ENCODE measurements around the gene TNIP3. TPM values are rescaled to one million over a fixed set of nuclear protein-coding genes. Genes with fewer than 3 reads are reported as not detected.

TNIP3 gene
- total RNA-seq, 1 experiment from 2014 or later: not detected

DNA sequence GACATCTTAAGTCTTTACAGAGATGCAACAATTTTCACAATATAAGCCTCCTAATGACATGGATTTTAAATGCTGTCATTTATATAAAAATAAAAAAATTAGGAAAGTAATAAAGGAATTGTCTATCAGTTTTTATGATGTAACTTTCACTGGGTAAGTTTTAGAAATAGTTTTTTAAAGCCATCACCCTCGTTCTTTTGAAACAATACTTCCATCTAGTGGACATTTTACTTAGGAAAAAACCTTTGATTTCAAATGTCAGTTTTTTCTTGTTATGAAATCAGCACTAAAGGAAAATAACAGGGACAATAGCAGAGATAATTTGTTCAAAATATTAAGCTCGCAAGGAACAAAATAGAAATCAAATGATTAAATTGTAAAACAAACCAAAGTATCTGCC, 67.5 kb downstream of the TNIP3 start:
- no TSS peak for BruUV-seq (replicated peaks)
- H3K27me3 ChIP-seq (ENCODE audit: control insufficient read depth, insufficient read depth, low read length): no peaks in the 10 kb centered on the region
- H3K4me1 ChIP-seq (ENCODE audit: control insufficient read depth, insufficient read depth, low read length): no peaks in the 10 kb centered on the region
- H3K36me3 ChIP-seq (ENCODE audit: control insufficient read depth, insufficient read depth, low read length): no peaks in the 10 kb centered on the region
- DNase-seq (ENCODE audit: low read depth, low spot score) (no peak), ATAC-seq (no peak)
- in situ Hi-C loops (cut with HindIII; ENCODE audit: low pct_unique_long_range_greater_than_20kb, low sequenced_read_pairs) (no loop called here), intact Hi-C loops (cut with micrococcal nuclease; ENCODE audit: unreplicated experiment) (loop anchor here (2.0 to 5.0 kb wide), 3 partner anchors 378 to 1024 kb away; no protein-coding TSS in a partner anchor)
- H3K4me3 ChIP-seq (ENCODE audit: low read depth in 2 of 2, low read length in 2 of 2): no peak overlapping the region
- ChIA-PET POLR2A (no interaction called here), CTCF (no interaction called here)
- H3K9me3 ChIP-seq (ENCODE audit: control insufficient read depth, insufficient read depth, low read depth, low read length): no peaks in the 10 kb centered on the region
- H3K27ac ChIP-seq (ENCODE audit: low read length): no peak overlapping the region
- TF ChIP-seq POLR2AphosphoS5 (IDR thresholded peaks at IDR 0.05; ENCODE audit: low read depth, low read length): no peak
- TF ChIP-seq, protein P1, sequence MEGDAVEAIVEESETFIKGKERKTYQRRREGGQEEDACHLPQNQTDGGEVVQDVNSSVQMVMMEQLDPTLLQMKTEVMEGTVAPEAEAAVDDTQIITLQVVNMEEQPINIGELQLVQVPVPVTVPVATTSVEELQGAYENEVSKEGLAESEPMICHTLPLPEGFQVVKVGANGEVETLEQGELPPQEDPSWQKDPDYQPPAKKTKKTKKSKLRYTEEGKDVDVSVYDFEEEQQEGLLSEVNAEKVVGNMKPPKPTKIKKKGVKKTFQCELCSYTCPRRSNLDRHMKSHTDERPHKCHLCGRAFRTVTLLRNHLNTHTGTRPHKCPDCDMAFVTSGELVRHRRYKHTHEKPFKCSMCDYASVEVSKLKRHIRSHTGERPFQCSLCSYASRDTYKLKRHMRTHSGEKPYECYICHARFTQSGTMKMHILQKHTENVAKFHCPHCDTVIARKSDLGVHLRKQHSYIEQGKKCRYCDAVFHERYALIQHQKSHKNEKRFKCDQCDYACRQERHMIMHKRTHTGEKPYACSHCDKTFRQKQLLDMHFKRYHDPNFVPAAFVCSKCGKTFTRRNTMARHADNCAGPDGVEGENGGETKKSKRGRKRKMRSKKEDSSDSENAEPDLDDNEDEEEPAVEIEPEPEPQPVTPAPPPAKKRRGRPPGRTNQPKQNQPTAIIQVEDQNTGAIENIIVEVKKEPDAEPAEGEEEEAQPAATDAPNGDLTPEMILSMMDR (IDR thresholded peaks at IDR 0.05): peak; percentile 27; the same call in 1 of the 2 replicates
- TF ChIP-seq, protein P2, sequence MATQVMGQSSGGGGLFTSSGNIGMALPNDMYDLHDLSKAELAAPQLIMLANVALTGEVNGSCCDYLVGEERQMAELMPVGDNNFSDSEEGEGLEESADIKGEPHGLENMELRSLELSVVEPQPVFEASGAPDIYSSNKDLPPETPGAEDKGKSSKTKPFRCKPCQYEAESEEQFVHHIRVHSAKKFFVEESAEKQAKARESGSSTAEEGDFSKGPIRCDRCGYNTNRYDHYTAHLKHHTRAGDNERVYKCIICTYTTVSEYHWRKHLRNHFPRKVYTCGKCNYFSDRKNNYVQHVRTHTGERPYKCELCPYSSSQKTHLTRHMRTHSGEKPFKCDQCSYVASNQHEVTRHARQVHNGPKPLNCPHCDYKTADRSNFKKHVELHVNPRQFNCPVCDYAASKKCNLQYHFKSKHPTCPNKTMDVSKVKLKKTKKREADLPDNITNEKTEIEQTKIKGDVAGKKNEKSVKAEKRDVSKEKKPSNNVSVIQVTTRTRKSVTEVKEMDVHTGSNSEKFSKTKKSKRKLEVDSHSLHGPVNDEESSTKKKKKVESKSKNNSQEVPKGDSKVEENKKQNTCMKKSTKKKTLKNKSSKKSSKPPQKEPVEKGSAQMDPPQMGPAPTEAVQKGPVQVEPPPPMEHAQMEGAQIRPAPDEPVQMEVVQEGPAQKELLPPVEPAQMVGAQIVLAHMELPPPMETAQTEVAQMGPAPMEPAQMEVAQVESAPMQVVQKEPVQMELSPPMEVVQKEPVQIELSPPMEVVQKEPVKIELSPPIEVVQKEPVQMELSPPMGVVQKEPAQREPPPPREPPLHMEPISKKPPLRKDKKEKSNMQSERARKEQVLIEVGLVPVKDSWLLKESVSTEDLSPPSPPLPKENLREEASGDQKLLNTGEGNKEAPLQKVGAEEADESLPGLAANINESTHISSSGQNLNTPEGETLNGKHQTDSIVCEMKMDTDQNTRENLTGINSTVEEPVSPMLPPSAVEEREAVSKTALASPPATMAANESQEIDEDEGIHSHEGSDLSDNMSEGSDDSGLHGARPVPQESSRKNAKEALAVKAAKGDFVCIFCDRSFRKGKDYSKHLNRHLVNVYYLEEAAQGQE (IDR thresholded peaks at IDR 0.05; ENCODE audit: insufficient read depth in 1 of 2, low read depth in 2 of 2, low read length in 1 of 2): no peak
- TF ChIP-seq SIN3A (IDR thresholded peaks at IDR 0.05; ENCODE audit: borderline replicate concordance, insufficient read depth, low read depth, low read length): no peak
- no peak for TF ChIP-seq TCF7L2 (IDR thresholded peaks at IDR 0.05; ENCODE audit: low read depth, low read length)

DNA sequence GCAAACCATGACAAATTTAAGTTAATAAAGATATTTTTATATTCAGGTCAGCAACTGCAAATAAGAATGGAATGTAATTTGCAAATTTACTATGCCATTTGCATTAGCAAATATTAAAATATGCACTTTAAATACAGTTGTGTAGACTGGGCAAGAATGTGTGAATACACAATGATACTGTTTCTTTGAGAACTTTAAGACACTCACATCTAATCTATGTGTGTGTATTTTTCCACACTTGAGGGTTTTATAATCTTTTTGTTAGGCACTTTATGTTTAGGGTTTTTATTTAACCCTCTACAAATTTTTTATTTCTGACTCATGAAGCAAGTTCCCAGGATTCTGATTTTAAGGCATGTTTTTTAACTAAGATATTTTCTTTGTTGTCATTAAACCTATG, 67.9 kb downstream of the TNIP3 start:
- TF ChIP-seq SIN3A (IDR thresholded peaks at IDR 0.05; ENCODE audit: borderline replicate concordance, insufficient read depth, low read depth, low read length): no peak
- TF ChIP-seq, protein P2 (IDR thresholded peaks at IDR 0.05; ENCODE audit: insufficient read depth in 1 of 2, low read depth in 2 of 2, low read length in 1 of 2): no peak
- no peak for TF ChIP-seq POLR2AphosphoS5 (IDR thresholded peaks at IDR 0.05; ENCODE audit: low read depth, low read length)
- TF ChIP-seq, protein P1 (IDR thresholded peaks at IDR 0.05): no peak
- no peak for TF ChIP-seq TCF7L2 (IDR thresholded peaks at IDR 0.05; ENCODE audit: low read depth, low read length)
- intact Hi-C loops (cut with micrococcal nuclease; ENCODE audit: unreplicated experiment): loop anchor here (2.0 to 5.0 kb wide), 3 partner anchors 377 to 1024 kb away; no protein-coding TSS in a partner anchor
- Histone ChIP-seq H3K9me3 (ENCODE audit: control insufficient read depth, insufficient read depth, low read depth, low read length) (no peaks in the 10 kb centered on the region), H3K27me3 (ENCODE audit: control insufficient read depth, insufficient read depth, low read length) (no peaks in the 10 kb centered on the region), H3K27ac (ENCODE audit: low read length) (no peak overlapping the region), H3K36me3 (ENCODE audit: control insufficient read depth, insufficient read depth, low read length) (no peaks in the 10 kb centered on the region), H3K4me1 (ENCODE audit: control insufficient read depth, insufficient read depth, low read length) (no peaks in the 10 kb centered on the region), H3K4me3 (ENCODE audit: low read depth in 2 of 2, low read length in 2 of 2) (no peak overlapping the region)
- DNase-seq (ENCODE audit: low read depth, low spot score) (no peak), ATAC-seq (no peak)
- CTCF ChIA-PET: no interaction called here
- BruUV-seq (replicated peaks): no TSS peak
- POLR2A ChIA-PET: no interaction called here
- in situ Hi-C loops (cut with HindIII; ENCODE audit: low pct_unique_long_range_greater_than_20kb, low sequenced_read_pairs): no loop called here
